ENCODE data around the gene BASP1.
"Not testable (repeated sequence)": the region's sequence is repeated elsewhere in the genome, so short reads cannot be mapped to it uniquely, and the experiment has no call there.

The BASP1 gene

DNA sequence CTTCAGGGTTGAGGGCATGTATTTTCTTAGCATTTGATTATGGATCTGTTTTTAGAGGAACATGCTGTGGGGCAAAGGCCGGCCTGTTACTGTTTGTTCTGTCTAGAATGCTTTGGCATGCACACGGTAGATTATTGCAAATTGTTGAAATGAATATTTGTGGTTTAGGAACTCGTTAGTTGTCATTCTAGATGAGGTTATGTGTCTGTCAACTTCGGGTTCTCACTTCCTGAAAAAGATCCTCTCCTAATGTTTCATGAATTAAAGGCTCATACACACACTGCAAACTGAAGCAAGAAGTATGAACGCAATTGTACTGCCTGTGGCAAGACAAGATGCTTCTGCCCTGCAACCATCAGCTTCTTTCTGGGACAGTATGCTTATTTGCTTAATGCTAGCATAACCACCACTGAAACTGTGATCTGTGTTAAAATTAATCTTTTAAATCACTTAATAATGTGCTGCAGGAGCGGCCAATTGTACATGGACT, 99.6 kb downstream of the BASP1 start:
- Histone ChIP-seq H3K36me3 (ENCODE audit: control insufficient read depth, insufficient read depth, low read length) (no peaks in the 10 kb centered on the region), H3K4me3 (ENCODE audit: low read length) (no peak overlapping the region), H3K9me3 (ENCODE audit: control insufficient read depth, insufficient read depth, low read length) (no peaks in the 10 kb centered on the region), H3K27ac (ENCODE audit: low read length) (no peak overlapping the region), H3K27me3 (ENCODE audit: control insufficient read depth, insufficient read depth, low read length) (no peaks in the 10 kb centered on the region), H3K4me1 (ENCODE audit: control insufficient read depth, insufficient read depth, low read length) (no peaks in the 10 kb centered on the region; the same call in 1 of the 2 replicates)
- WGBS (ENCODE audit: insufficient coverage, insufficient read length), result no CpG with 5 or more reads among the region's 6 CpGs
- no peak for DNase-seq (ENCODE audit: low read depth, low spot score)

DNA sequence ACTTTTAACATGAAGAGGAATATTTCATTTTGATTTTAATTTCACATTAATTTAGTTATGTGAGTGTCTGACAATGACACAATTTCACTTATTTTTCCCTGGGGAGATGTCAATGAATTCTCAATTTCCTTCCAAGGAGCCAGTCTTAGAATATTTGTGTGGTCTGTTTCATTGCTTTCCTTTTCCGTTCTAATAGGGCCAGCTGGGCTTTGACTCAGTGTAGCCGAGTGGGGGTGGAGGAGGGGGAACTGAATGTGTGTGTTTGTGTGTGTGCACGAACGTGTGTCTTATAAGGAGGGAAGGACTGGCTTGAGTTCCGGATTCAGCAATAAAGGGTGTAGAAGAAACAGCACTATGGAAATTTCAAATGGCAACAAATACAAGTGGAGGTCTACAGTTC, 100.0 kb downstream of the BASP1 start:
- WGBS (ENCODE audit: insufficient coverage, insufficient read length), result no CpG with 5 or more reads among the region's 5 CpGs
- Histone ChIP-seq H3K27me3 (ENCODE audit: control insufficient read depth, insufficient read depth, low read length) (no peaks in the 10 kb centered on the region), H3K36me3 (ENCODE audit: control insufficient read depth, insufficient read depth, low read length) (no peaks in the 10 kb centered on the region), H3K27ac (ENCODE audit: low read length) (no peak overlapping the region), H3K4me3 (ENCODE audit: low read length) (no peak overlapping the region), H3K4me1 (ENCODE audit: control insufficient read depth, insufficient read depth, low read length) (no peaks in the 10 kb centered on the region; the same call in 1 of the 2 replicates), H3K9me3 (ENCODE audit: control insufficient read depth, insufficient read depth, low read length) (no peaks in the 10 kb centered on the region)
- DNase-seq (ENCODE audit: low read depth, low spot score), result no peak

DNA sequence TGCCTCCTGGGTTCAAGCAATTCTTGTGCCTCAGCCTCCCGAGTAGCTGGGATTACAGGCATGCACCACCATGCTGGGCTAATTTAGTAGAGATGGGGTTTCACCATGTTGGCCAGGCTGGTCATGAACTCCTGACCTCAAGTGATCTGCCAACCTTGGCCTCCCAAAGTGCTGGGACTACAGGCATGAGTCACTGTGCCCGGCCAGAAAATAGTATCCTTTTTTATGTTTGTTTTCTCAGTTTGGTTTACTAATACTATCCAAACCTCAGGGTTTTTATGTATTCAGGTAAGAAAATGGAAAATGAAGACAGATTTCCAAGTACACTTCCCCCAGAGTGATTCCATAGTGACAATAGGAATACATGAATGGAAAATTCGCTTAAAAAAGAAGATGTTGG, 101.7 kb downstream of the BASP1 start:
- H3K27me3 ChIP-seq (ENCODE audit: control insufficient read depth, insufficient read depth, low read length); H3K27ac ChIP-seq (ENCODE audit: low read length); H3K9me3 ChIP-seq (ENCODE audit: control insufficient read depth, insufficient read depth, low read length); H3K36me3 ChIP-seq (ENCODE audit: control insufficient read depth, insufficient read depth, low read length); H3K4me1 ChIP-seq (ENCODE audit: control insufficient read depth, insufficient read depth, low read length); DNase-seq (ENCODE audit: low read depth, low spot score); H3K4me3 ChIP-seq (ENCODE audit: low read length): not testable (repeated sequence)
- WGBS (ENCODE audit: insufficient coverage, insufficient read length), result no CpG with 5 or more reads among the region's 3 CpGs

DNA sequence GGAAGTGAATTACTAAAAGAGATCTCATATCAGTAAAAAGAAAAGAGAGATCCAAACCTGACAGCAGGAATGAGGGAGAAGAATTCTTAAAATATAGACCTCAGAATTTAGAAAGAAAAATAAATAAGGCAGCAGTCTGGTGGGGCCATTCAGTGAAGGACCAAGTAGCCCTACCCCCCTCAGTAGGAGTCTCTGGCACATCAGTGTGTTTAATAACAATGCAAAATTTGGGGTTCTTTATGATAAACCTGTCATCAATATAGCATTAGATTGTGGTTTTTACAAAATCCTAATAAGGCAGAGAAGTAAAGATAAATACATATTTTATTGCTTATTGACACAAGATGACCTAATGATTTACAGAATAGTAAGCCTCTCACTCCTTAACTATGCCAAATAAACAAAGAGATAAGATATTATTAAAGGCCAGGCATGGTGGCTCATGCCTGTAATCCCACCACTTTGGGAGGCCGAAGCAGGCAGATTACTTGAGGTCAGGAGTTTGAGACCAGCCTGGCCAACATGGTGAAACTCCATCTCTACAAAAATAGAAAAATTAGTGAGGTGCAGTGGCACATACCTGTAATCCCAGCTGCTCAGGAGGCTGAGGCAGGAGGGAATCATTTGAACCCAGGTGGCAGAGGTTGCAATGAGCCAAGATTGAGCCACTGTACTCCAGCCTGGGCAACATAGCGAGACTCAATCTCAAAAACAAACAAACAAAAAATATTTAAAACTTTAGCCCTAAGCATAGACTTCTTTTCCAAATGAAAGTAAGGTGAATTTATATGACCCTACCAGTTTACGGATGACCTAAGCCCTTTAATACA, 108.6 kb downstream of the BASP1 start:
- Histone ChIP-seq H3K9me3 (ENCODE audit: control insufficient read depth, insufficient read depth, low read length) (no peaks in the 10 kb centered on the region), H3K27ac (ENCODE audit: low read length) (no peak overlapping the region), H3K4me3 (ENCODE audit: low read length) (no peak overlapping the region), H3K27me3 (ENCODE audit: control insufficient read depth, insufficient read depth, low read length) (no peaks in the 10 kb centered on the region), H3K36me3 (ENCODE audit: control insufficient read depth, insufficient read depth, low read length) (no peaks in the 10 kb centered on the region), H3K4me1 (ENCODE audit: control insufficient read depth, insufficient read depth, low read length) (no peaks in the 10 kb centered on the region)
- no peak for DNase-seq (ENCODE audit: low read depth, low spot score)
- WGBS (ENCODE audit: insufficient coverage, insufficient read length), result no CpG with 5 or more reads among the region's 3 CpGs

Data from iPS DF 6.9 (cell line).